Measurements from ENCODE around the gene GYS1.

GYS1 gene

GRCh38 chr19:49017666-49018351, 24.7 kb upstream of the GYS1 start:
- peak; percentile 68 for DNase-seq

GRCh38 chr19:49017041-49017665, 24.0 kb upstream of the GYS1 start, which contains the start of gene LHB:
TSS of gene LHB (minus strand) at chr19:49017091. CDS start at chr19:49017081, 10 bp downstream.
- no peak for DNase-seq

GRCh38 chr19:49016067-49016839, 23.1 kb upstream of the GYS1 start:
- DNase-seq: no peak

- no peak for DNase-seq
Observed at GRCh38 chr19:49014870-49015255, 21.8 kb upstream of the GYS1 start.

GRCh38 chr19:49014123-49014869, 21.2 kb upstream of the GYS1 start:
- DNase-seq: no peak

GRCh38 chr19:49011194-49011593, 18.1 kb upstream of the GYS1 start:
- DNase-seq: no peak

- DNase-seq: no peak
Observed at GRCh38 chr19:49010453-49010852, 17.3 kb upstream of the GYS1 start.

GRCh38 chr19:49009828-49010227, 16.7 kb upstream of the GYS1 start:
- DNase-seq: no peak

GRCh38 chr19:49006905-49007304, 13.8 kb upstream of the GYS1 start:
- no peak for DNase-seq

GRCh38 chr19:49004964-49005614, 12.0 kb upstream of the GYS1 start:
- DNase-seq: no peak

GRCh38 chr19:49004133-49004532, 11.0 kb upstream of the GYS1 start:
- no peak for DNase-seq

- peak; percentile 74 for DNase-seq
Observed at GRCh38 chr19:48999481-49000325, 6.6 kb upstream of the GYS1 start.

- DNase-seq: peak; percentile 49
Observed at GRCh38 chr19:48997972-48998371, 4.9 kb upstream of the GYS1 start.

GRCh38 chr19:48994035-48994386, 902 bp upstream of the GYS1 start:
- DNase-seq: no peak

GRCh38 chr19:48992581-48993174, 431 bp downstream of the GYS1 start:
- DNase-seq: no peak

GRCh38 chr19:48991873-48992580, 1.1 kb downstream of the GYS1 start:
- no peak for DNase-seq

- DNase-seq: no peak
Observed at GRCh38 chr19:48991011-48991609, 2.0 kb downstream of the GYS1 start.

GRCh38 chr19:48990400-48990799, 2.7 kb downstream of the GYS1 start:
- no peak for DNase-seq

- no peak for DNase-seq
Observed at GRCh38 chr19:48989701-48990291, 3.3 kb downstream of the GYS1 start.

- no peak for DNase-seq
Observed at GRCh38 chr19:48988860-48989259, 4.2 kb downstream of the GYS1 start.
